ENCODE results near the gene ZBTB21.

- TF ChIP-seq BACH2 (CRISPR knock-in tag; IDR thresholded peaks at IDR 0.05; ENCODE audit: borderline replicate concordance) = no peak
- TF ChIP-seq TSHZ2 (CRISPR knock-in tag; IDR thresholded peaks at IDR 0.05) = no peak
- TF ChIP-seq ZNF8 (CRISPR knock-in tag; IDR thresholded peaks at IDR 0.05) = no peak
- no peak for TF ChIP-seq ESRRG (CRISPR knock-in tag; IDR thresholded peaks at IDR 0.05)
- no peak for TF ChIP-seq ZFP30 (CRISPR knock-in tag; IDR thresholded peaks at IDR 0.05)
These were observed 66.3 kb downstream of the ZBTB21 start for GRCh38 chr21:41943851-41944250.
